ENCODE measurements around the gene NCAPD3. TPM values are rescaled to one million over a fixed set of nuclear protein-coding genes. Genes with fewer than 3 reads are reported as not detected.
A peak's percentile ranks its signal among the peaks of the same experiment; 100 is the strongest.

The NCAPD3 gene
- total and polyA plus RNA-seq, 2 donors from 2014 or later = 3.7 to 21.3 TPM

DNA sequence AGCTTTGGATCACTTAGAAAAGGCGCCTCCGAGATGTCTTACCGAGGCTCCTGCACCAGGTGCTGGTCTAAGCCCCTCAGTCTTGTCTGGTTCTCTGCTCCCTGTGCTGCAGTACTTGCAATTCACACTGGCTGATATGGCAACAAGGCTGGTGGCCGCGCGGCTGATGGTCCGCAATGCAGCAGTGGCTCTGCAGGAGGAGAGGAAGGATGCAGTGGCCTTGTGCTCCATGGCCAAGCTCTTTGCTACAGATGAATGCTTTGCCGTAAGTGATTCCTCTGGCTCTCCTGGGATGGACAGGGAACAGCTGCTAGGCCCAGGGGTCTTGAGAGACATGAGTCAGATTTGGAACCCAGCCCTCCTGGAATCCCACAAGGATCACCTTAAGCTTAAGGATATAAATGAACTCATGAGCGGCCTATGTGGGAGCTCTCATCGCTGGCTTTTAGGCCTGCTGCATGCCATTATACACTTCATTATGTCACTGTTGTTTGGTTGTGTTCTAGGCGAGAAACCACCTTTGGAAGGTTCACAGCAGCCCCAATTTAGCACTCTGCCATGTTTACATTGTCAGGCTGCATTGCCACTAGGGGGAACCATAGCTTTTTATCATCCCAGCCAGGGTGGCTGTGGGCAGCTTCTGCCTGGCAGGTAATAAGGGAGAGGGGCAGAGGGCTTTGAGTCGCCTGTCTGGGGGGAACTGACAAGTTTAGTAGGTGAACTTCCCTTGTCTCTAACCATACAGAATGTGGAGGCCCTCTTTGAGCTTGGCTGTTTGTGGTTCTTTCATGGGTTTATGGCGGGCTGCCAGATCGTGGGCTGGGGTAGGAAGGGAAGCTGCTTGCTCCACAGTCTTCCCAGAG is 38.1 kb upstream of the NCAPD3 start:
- DNase-seq (peak in 3 of 5 donors; percentile 7 to 29 (median 17)), FAIRE-seq (no peak)
- H3K27ac ChIP-seq (ENCODE audit: low read depth in 2 of 2, low read length in 2 of 2) = no peak overlapping the region
- H3K9ac ChIP-seq (ENCODE audit: low read length in 3 of 3) = no peak overlapping the region
- intact Hi-C loops (cut with DNase I) = no loop called here
- peaks cover 0 to 53% (median 33%) of the 10 kb centered on the region in 3 donors for H3K36me3 ChIP-seq (ENCODE audit: control insufficient read depth in 2 of 3, insufficient read depth in 3 of 3, low read length in 3 of 3)
- H3K4me3 ChIP-seq (ENCODE audit: low read length in 3 of 3) = no peak overlapping the region
- no peaks in the 10 kb centered on the region for H3K4me1 ChIP-seq (ENCODE audit: control insufficient read depth in 2 of 3, insufficient read depth in 2 of 3, low read depth in 1 of 3, low read length in 3 of 3)
- H3K27me3 ChIP-seq (ENCODE audit: control insufficient read depth, insufficient read depth, low read length) = no peaks in the 10 kb centered on the region
- H3K9me3 ChIP-seq (ENCODE audit: control insufficient read depth in 2 of 3, insufficient read depth in 1 of 3, low read length in 3 of 3) = no peaks in the 10 kb centered on the region
- TF ChIP-seq, protein P1, sequence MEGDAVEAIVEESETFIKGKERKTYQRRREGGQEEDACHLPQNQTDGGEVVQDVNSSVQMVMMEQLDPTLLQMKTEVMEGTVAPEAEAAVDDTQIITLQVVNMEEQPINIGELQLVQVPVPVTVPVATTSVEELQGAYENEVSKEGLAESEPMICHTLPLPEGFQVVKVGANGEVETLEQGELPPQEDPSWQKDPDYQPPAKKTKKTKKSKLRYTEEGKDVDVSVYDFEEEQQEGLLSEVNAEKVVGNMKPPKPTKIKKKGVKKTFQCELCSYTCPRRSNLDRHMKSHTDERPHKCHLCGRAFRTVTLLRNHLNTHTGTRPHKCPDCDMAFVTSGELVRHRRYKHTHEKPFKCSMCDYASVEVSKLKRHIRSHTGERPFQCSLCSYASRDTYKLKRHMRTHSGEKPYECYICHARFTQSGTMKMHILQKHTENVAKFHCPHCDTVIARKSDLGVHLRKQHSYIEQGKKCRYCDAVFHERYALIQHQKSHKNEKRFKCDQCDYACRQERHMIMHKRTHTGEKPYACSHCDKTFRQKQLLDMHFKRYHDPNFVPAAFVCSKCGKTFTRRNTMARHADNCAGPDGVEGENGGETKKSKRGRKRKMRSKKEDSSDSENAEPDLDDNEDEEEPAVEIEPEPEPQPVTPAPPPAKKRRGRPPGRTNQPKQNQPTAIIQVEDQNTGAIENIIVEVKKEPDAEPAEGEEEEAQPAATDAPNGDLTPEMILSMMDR (IDR thresholded peaks at IDR 0.05; ENCODE audit: borderline replicate concordance, extremely low read depth, insufficient read depth) = peak; percentile 21

DNA sequence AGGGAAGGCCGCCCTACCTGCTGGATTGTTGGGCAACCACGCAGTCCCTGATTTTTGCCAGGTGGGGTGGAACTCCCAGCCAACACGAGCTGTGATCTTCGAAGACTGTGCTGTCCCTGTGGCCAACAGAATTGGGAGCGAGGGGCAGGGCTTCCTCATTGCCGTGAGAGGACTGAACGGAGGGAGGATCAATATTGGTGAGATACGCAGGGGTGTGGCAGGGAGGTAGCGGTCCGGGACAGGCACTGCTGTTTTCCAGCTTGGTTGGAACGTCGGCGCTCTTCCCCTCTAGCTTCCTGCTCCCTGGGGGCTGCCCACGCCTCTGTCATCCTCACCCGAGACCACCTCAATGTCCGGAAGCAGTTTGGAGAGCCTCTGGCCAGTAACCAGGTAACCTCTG is 37.2 kb upstream of the NCAPD3 start:
- no peaks in the 10 kb centered on the region for H3K9me3 ChIP-seq (ENCODE audit: control insufficient read depth in 2 of 3, insufficient read depth in 1 of 3, low read length in 3 of 3)
- H3K27me3 ChIP-seq (ENCODE audit: control insufficient read depth, insufficient read depth, low read length) = no peaks in the 10 kb centered on the region
- H3K4me3 ChIP-seq (ENCODE audit: low read length in 3 of 3) = no peak overlapping the region
- FAIRE-seq (no peak), DNase-seq (no peak)
- H3K36me3 ChIP-seq (ENCODE audit: control insufficient read depth in 2 of 3, insufficient read depth in 3 of 3, low read length in 3 of 3) = peaks cover 0 to 53% (median 33%) of the 10 kb centered on the region in 3 donors
- intact Hi-C loops (cut with DNase I) = no loop called here
- TF ChIP-seq, protein P1 (IDR thresholded peaks at IDR 0.05; ENCODE audit: borderline replicate concordance, extremely low read depth, insufficient read depth) = no peak
- no peak overlapping the region for H3K27ac ChIP-seq (ENCODE audit: low read depth in 2 of 2, low read length in 2 of 2)
- no peak overlapping the region for H3K9ac ChIP-seq (ENCODE audit: low read length in 3 of 3)
- H3K4me1 ChIP-seq (ENCODE audit: control insufficient read depth in 2 of 3, insufficient read depth in 2 of 3, low read depth in 1 of 3, low read length in 3 of 3) = no peaks in the 10 kb centered on the region

DNA sequence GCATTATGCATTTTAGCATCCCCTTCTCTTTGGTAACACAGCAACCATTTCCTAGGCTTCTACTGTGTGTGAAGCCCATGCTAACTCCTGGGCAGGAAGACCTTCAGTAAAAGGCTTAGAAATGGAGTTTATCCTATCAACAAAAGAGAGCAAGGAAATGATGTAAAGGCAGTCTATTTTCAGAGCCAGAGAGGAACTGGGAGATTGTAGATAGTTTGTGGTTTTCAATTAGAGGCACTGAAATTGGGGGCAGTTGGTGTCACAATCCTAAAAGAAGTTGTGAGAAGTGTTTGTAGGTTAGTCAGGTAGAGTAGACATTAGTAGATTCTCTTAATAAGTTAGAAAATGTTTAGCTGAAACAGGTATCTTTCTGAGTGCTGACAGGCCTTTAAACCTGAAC is 36.7 kb upstream of the NCAPD3 start:
- FAIRE-seq = no peak
- H3K36me3 ChIP-seq (ENCODE audit: control insufficient read depth in 2 of 3, insufficient read depth in 3 of 3, low read length in 3 of 3) = peaks cover 0 to 53% (median 33%) of the 10 kb centered on the region in 3 donors
- TF ChIP-seq, protein P1 (IDR thresholded peaks at IDR 0.05; ENCODE audit: borderline replicate concordance, extremely low read depth, insufficient read depth) = no peak

More for the DNA sequence above, 36.7 kb upstream of the NCAPD3 start:
- Histone ChIP-seq H3K9me3 (ENCODE audit: control insufficient read depth in 2 of 3, insufficient read depth in 1 of 3, low read length in 3 of 3) (no peaks in the 10 kb centered on the region), H3K9ac (ENCODE audit: low read length in 3 of 3) (no peak overlapping the region), H3K4me3 (ENCODE audit: low read length in 3 of 3) (no peak overlapping the region), H3K27ac (ENCODE audit: low read depth in 2 of 2, low read length in 2 of 2) (no peak overlapping the region), H3K4me1 (ENCODE audit: control insufficient read depth in 2 of 3, insufficient read depth in 2 of 3, low read depth in 1 of 3, low read length in 3 of 3) (peaks cover 0 to 2% (median 0%) of the 10 kb centered on the region in 3 donors), H3K27me3 (ENCODE audit: control insufficient read depth, insufficient read depth, low read length) (no peaks in the 10 kb centered on the region)
- no peak for DNase-seq
- intact Hi-C loops (cut with DNase I) = no loop called here
